Ovary (tissue), 3 donors: ENCODE measurements around the gene PRR29.

ENCODE experiments used
- CTCF ChIP-seq, 3 donors: fragments of 450-650 bp in 2 of 3; fragments of 200-600 bp in 1 of 3; IDR thresholded peaks; one replicate each; pipeline versions ENCODE4 v1.5.1 to v1.8.0; 2016 to 2022; ENCODE audit warnings: antibody characterized with exemption in 3 of 3, mild to moderate bottlenecking in 1 of 3
- POLR2A ChIP-seq: fragments of 450-650 bp; IDR thresholded peaks from one replicate; pipeline ENCODE4 v1.6.1; 2017; ENCODE audit warnings: antibody characterized with exemption, mild to moderate bottlenecking, moderate library complexity
- donor health status: DM: no; HTN: no; CAD: no.

GRCh38 chr17:64024781-64025731 lies 26.9 kb downstream of the PRR29 start:
- TF ChIP-seq POLR2A (no peak), CTCF (IDR thresholded peaks at IDR 0.05) (no peak)
